GM21528 (cell line): ENCODE results near the gene LIPF.
"Not testable (repeated sequence)": the region's sequence is repeated elsewhere in the genome, so short reads cannot be mapped to it uniquely, and the experiment has no call there.

Experiments used
- ATAC-seq: cut with Tn5 transposase; IDR thresholded peaks from one replicate; pipeline ENCODE4 v1.9.1; 2021; ENCODE audit warnings: mild to moderate bottlenecking, moderate library complexity; ENCODE audit not compliant: unreplicated experiment, low FRiP score

Gene LIPF

DNA sequence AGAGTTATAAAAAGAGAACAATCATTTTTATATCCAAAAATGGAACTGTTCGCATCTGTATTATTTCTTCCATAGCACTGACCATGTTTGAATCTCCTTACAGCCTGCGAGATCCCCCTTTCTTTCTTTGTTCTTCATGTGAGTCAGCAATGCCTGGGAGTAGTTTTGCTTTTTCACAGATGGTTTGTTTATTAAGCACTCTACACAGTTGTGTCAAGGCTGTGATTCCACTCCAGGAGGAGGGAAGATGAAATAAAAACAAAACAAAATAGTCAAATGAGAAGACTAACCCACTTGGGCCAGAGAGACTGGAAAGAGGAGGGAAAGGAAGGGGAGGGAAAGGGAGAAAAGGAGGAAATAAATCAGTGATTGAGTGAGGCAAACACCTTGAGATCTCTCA is 7.8 kb downstream of the LIPF start:
- ATAC-seq, result no peak

DNA sequence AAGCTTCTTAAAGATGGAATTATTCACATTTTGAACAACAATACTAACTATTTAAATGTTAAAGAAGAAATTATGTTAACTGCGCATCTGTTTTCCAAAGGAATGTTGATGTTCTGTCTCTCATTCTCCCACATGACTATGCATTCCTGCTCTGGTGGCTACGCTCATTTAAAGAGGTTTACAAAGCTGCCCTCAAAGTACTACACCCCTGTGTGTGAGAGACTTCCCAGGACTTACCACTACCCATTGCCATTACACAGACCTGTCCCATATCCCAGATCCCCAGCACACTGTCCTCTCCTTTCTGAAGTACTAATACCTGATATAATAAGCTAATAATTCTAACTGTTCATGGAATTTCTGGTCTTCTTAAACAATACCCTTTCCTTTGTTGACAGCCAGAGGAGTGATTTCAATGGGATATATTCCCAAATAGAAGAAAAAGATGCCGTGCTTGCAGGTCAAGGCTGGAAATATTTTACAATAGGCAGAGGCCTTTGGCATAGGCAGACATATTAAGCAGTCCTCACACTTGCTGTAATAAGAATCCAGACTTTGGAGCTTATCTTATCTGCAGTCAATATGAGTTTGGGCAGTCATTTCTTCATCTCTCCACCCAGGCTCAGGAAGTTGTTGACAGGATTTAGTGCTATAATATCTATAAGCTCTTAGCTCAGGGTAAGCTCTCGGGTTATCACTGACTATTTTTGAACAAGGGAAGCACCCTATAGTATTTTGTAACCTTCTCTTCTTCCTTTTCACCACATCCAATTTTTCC is 12.2 kb downstream of the LIPF start:
- ATAC-seq, result no peak

DNA sequence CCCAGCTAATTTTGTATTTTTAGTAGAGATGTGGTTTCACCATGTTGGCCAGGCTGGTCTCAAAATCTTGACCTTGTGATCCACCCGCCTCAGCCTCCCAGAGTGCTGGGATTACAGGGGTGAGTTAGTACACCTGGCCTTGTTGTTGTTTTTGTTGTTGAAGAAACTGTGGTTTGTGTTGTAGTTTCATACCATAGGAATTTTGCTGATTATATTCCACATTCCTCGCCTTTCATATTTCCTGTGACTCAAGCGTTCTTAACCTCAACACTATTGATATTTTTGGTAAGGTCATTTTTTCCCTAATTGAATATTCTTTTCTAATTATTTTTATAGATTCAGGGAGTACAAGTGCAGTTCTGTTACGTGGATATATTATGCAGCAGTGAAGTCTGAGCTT is 16.7 kb downstream of the LIPF start:
- ATAC-seq, result no peak

DNA sequence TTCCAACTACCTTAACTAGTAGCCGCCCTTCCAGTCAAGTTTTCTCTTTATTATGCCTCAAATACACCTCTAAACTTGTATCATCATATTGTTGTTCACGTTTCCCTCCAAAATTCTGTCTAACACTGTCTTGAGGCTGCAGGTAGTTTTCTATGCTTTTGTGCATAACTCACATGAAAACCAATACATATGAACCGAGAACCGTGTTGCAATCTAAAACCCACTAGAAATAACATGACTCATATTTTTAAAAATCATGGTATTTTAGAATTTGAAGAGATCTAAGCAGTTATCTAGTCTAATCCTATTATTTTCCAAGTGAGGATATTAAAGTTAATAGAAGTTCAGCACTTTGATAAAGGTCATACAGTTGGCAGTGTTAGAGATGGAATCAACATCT is 18.2 kb downstream of the LIPF start:
- ATAC-seq, result no peak

DNA sequence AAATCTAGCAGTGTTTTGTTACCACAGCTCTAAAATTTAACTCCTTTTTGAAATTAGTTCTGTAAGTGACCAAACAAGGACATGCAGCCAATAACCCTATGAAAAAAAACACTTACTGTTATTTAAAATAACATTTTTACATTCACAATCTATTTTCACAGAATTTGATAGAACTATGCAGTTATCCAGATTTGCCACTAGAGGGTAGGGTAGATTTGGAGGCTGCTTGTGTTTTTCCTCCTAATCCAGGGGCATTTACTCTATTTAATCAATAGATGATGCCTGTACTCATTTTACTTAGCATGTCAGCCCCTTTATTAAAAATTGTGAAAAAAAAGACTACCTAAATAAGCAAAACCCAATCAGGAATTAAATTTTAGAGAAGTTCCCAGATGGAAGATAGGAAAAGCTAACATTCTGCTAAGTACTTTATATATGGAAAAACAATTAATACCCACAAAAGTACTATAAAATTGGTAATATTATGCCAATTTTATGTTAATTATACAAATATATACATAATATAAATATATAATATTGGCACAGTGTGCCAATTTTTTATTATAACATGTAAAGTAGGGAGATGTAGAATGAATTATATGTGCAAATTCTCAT is 23.7 kb downstream of the LIPF start:
- no peak for ATAC-seq

DNA sequence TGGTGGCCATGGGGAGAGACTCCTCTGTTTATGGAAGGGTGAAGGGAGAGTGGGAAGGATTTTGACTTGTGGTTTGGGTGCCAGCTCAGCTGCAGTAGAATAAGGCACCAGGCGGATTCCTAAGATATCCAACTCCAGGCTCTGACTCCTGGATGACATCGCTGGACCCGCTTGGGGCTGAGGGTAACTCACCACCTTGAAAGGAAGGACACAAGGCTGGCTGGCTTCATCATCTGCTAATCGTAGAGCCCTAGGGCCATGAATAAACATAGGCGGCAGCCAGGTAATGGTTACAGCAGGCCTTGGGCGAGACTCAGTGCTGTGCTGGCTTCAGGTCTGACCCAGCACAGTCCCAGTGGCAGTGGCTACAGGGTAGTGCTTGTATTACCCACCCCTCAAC is 25.1 kb downstream of the LIPF start:
- no peak for ATAC-seq

DNA sequence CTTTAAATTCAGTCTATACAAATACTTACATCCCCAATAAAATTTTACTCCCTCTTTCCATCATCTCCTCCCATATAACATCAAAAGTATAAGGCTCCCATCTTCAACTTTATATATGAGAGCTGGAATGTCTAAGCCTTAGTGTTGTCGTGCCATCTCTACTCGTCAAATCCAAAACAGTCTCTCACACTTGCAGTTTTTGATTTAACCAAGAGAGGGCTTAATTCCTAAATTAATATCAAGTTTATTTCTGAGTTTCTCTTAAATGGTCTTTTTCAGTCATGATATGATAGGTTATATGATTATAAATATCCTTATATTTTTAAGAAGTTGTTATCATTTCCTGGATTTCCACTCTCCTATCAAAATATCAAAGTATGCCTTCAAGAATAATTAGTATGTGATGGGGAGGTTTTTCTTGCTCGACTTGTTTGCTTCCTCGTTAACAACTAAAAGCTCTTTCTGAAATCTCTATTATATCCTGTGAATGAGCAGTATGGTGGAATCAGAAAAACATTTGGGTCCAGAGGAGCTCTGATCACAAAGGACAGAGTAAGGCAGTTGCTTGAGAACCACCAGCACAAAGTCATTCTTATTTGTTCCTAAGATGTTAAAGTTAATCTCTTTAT is 29.3 kb downstream of the LIPF start:
- no peak for ATAC-seq

DNA sequence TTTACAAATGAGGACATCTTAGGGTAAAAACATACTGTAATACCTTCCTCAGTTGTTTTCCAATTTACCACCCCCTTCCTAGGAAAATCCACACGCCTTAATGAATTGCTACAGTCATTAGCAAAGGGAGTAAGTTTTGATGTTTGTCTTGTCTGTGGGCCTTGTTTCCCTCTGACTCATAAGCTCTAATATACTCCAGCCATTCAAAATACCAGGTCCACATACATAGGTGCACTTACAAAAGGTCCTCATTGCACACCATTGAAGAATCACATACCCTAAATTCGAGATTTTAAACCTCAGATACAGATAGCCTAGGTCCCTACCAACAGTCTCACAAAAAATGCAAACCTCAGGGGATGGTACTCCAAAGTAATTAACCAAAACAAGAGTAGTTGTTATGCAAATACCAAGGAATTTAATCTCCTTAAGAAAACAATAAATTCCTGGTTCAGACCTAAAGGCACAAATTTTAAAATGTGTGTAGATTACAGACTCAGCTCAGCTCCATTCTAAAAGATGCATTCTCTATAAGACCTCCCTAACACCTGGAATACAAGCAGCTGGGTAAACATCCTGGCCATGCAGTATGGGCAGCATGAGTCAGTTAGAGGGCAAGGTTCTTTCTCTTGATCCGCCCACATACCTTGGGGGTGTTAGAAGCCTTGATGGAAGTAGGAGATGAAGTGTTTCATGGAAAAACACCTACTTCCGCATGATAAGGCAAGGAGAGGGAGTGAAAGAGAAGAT is 38.8 kb downstream of the LIPF start:
- no peak for ATAC-seq

DNA sequence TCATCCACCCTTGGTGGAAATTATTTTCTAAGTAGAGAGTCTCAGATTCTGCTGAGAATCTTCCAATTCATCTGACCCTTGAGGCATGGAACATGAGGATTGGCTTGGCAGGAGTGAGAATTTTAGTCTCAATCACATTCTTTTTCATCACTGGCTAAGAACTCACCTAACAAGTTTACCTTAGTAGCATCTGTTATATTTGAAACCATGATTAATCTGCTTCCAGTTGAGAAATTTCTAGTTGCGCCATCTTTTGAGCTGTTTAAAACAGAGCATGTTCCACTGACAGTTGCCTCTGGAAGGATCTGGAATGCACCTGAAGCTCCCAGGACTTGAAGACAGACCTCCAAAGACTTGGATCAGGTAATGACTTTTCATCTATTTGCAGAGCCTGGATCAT is 41.7 kb downstream of the LIPF start, which contains the start of gene LIPK:
Gene LIPK, plus strand, starts transcription at position 292 of the 400 bp plus-strand sequence. CDS start 18,295 bp downstream, outside the sequence.
- no peak for ATAC-seq

DNA sequence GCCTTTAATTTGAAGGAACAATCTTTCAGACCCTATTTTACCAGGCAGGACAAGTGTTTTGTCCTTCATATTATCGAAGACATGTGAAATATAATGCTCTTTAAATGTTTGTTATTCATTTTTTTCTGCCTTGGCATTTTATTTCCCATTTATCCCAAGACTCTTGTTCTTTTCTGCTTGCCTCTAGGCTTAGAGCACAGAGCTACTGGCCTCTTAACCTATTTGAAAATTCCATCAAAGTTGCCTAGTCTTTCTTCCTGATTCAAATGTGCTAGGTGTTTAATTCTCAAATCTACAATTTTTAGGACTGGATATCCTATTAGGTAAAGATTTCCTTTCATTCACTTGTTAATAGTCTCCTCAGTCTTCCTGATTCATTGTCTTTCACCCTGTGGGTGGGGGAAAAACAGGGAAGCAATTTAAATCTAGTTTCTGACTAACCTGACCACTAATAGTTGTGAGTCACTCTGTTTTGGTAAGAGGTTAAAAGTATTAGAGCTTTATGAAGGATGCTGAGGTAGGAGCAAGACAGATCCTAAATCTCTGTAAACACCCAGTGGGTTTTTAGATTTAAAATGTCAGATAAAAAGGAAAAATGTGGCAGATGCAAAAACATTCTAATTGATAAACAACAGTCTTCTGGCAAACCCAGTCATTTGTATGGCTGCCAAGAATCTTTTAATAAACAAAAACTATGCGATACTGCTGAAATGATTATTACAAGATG is 43.4 kb downstream of the LIPF start:
- no peak for ATAC-seq

DNA sequence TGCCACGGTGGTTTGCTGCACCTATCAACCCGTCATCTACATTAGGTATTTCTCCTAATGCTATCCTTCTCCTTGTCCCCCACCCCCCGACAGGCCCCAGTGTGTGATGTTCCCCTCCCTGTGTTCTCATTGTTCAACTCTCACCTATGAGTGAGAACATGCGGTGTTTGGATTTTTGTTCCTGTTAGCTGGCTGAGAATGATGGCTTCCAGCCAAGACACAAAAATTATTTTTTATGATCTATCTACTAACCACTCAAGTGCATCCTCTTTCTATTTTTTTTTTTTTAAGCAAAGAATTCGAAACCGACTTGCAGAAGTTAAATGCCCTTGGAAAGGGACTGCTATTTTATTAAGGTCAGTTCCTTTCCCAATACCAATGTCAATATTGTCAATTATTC is 45.1 kb downstream of the LIPF start:
- not testable (repeated sequence) for ATAC-seq

DNA sequence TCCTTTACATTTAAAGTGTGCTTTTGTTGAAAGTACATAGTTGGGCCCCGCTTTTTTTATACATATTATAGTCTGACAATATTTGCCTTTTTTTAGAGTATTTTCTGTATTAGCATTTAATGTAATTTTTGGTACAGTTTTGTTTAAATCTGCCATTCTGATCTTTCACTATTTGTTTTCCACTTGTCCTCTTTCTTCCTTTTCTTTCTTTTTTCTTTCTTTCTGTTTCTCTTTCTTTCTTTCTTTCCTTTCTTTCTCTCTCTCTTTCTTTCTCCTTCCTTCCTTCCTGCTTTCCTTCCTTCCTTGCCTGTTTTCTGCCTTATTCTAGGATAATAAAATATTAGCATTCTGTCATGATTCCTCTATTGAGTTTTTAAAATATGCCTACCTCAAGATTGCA is 51.3 kb downstream of the LIPF start:
- no peak for ATAC-seq

DNA sequence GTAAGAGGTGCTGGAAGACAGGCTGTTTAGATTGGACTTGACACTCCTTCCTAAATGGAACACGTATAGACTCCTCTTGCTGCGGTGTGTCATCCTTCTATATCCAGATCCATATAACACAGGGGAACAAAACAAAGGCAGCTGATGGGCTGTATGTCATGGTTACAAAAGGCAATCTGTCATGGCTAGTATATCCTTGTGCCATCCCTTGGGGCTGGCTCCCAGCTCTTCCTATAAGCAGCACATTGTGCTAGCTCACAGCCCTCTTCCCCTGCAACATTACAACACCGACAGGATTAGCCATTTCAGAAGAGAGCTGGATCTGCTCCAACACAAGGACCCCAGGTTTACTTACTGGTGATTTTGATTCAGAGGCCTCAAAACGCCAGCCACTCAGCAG is 57.1 kb downstream of the LIPF start:
- ATAC-seq, result no peak

DNA sequence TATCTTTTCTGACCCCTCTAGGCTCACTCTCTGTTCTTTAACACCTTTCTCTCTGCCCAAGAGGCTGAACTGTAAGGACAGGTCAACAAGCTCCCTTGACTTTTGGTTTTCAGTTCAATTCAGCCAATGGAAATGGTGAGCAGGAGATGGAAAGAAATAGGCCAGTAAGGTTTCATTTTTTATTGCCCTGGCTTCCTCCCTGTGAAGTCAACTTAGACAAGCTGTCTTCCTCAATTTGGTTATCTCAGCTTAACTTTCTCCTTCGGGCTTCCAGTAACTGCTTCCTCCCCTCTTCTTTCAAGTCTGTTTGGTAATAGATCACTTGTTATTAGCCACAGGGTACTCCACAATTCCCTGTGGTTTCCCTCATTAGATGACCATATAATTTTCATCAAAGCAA is 61.6 kb downstream of the LIPF start:
- no peak for ATAC-seq

DNA sequence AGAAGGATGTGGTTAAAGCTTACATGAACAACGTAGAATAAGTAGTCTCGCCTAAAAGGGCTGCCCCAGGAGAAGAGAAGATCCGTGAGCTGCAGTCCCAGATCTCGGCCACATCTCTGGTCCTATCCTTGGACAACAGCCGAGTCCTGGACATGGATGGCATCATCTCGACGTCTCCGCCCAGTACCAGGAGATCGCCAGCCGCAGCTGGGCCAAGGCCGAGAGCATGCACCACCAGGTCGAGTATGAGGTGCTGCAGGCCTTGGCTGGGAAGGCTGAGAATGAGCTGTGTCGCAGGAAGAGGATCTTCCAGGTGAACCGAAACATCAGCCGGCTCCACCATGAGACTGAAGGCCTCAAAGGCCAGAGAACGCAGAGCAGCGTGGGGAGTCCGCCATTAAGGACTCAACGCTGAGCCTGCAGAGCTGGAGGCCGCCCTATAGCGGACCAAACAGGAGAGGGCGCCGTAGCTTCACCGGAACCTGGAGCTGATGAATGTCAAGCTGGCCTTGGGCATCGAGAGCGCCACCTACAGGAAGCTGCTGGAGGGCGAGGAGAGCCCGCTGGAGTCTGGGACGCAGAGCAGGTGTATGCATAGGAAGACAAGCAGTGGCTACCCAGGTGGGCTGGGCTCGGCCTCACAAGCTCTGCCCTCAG is 64.0 kb downstream of the LIPF start:
- no peak for ATAC-seq
